IMR-90 (cell line): ENCODE results near the gene PAGE2B. TPM values are rescaled to one million over a fixed set of nuclear protein-coding genes. Genes with fewer than 3 reads are reported as not detected.

Experiments
- ATAC-seq: fragments of 200-7000 bp; cut with Tn5 transposase; 2 replicates; pipeline ENCODE4 v1.9.1; 2020; ENCODE audit warnings: low read depth, mild to moderate bottlenecking, moderate library complexity
- BruUV-seq: library from RNA; stranded (reverse); fragments of 400-500 nt; replicated peaks from 2 replicates; lab custom pipeline; 2021; lab: Mats Ljungman, UMichigan
- CTCF ChIA-PET: fragments of 300-600 bp; formaldehyde crosslinking; extraction: SDS; loops from one replicate; lab custom pipeline; 2021; ENCODE audit warnings: antibody characterized with exemption; lab: Yijun Ruan, JAX
- POLR2A ChIA-PET: fragments of 300-600 bp; sonication (Branson Sonifier 250); formaldehyde crosslinking; loops from one replicate; lab custom pipeline; 2022; ENCODE audit warnings: antibody characterized with exemption; ENCODE audit not compliant: unreplicated experiment; lab: Charles Lee
- DNase-seq: peaks from one replicate; pipeline ENCODE4 v3.0.0; 2013
- H2AFZ ChIP-seq: replicated peaks from 2 replicates; pipeline ENCODE3; 2013; ENCODE audit warnings: low read length, mild to moderate bottlenecking; ENCODE audit not compliant: poor library complexity
- H2AK5ac ChIP-seq: 2 replicates; pipeline ENCODE4 v1.6.1; 2013; ENCODE audit warnings: low read depth, low read length, inconsistent platforms
- H2AK9ac ChIP-seq: replicated peaks from 2 replicates; pipeline ENCODE3; 2013; ENCODE audit warnings: mild to moderate bottlenecking, low read depth, low read length, moderate library complexity; ENCODE audit not compliant: poor library complexity
- H2BK120ac ChIP-seq: 2 replicates; pipeline ENCODE4 v1.6.1; 2013; ENCODE audit warnings: low read depth, low read length, inconsistent platforms
- H2BK15ac ChIP-seq: 3 replicates; pipeline ENCODE4 v1.6.1; 2013; ENCODE audit warnings: low read depth, low read length, inconsistent platforms
- H2BK20ac ChIP-seq: 2 replicates; pipeline ENCODE4 v1.6.1; 2013; ENCODE audit warnings: low read depth, mild to moderate bottlenecking, inconsistent platforms, low read length, moderate library complexity
- H2BK5ac ChIP-seq: 2 replicates; pipeline ENCODE4 v1.6.1; 2013; ENCODE audit warnings: mild to moderate bottlenecking, low read depth, low read length, inconsistent platforms; ENCODE audit not compliant: poor library complexity, severe bottlenecking
- H3K14ac ChIP-seq: replicated peaks from 2 replicates; pipeline ENCODE4 v1.6.1; 2013; ENCODE audit warnings: low read depth, low read length, inconsistent platforms
- H3K18ac ChIP-seq: 2 replicates; pipeline ENCODE4 v1.6.1; 2013; ENCODE audit warnings: low read depth, low read length, control low read depth
- H3K23ac ChIP-seq: 2 replicates; pipeline ENCODE4 v1.6.1; 2013; ENCODE audit warnings: low read depth, low read length, inconsistent platforms
- H3K27ac ChIP-seq: 2 replicates; pipeline ENCODE4 v1.5.1; 2013; ENCODE audit warnings: mild to moderate bottlenecking, control low read depth, low read length; ENCODE audit not compliant: insufficient read depth
- H3K27me3 ChIP-seq: 2 replicates; pipeline ENCODE4 v1.6.1; 2013; ENCODE audit warnings: low read length; ENCODE audit not compliant: control insufficient read depth, insufficient read depth
- H3K36me3 ChIP-seq: 2 replicates; pipeline ENCODE4 v1.6.1; 2013; ENCODE audit warnings: low read length, mixed read lengths; ENCODE audit not compliant: control insufficient read depth, insufficient read depth
- H3K4ac ChIP-seq: 2 replicates; pipeline ENCODE4 v1.6.1; 2013; ENCODE audit warnings: low read depth, low read length, inconsistent platforms
- H3K4me1 ChIP-seq: 2 replicates; pipeline ENCODE4 v1.6.1; 2013; ENCODE audit warnings: low read length, mixed read lengths; ENCODE audit not compliant: control insufficient read depth, insufficient read depth
- H3K4me2 ChIP-seq: 2 replicates; pipeline ENCODE4 v1.6.1; 2013; ENCODE audit warnings: low read depth, mild to moderate bottlenecking, control low read depth, low read length, moderate library complexity
- H3K4me3 ChIP-seq: 2 replicates; pipeline ENCODE4 v1.5.1; 2013; ENCODE audit warnings: low read depth, mild to moderate bottlenecking, control low read depth, low read length, moderate library complexity; ENCODE audit not compliant: insufficient read depth
- H3K56ac ChIP-seq: 2 replicates; pipeline ENCODE4 v1.6.1; 2013; ENCODE audit warnings: low read length, inconsistent platforms; ENCODE audit not compliant: insufficient read depth; ENCODE audit errors: extremely low read depth
- H3K79me1 ChIP-seq, 2 experiments: 2 replicates each; pipeline ENCODE4 v1.6.1; 2013; ENCODE audit warnings: low read length in 2 of 2, inconsistent platforms in 1 of 2, low read depth in 1 of 2
- H3K9ac ChIP-seq: 2 replicates; pipeline ENCODE4 v1.6.1; 2013; ENCODE audit warnings: low read depth, low read length, control low read depth
- H3K9me1 ChIP-seq: 2 replicates; pipeline ENCODE4 v1.6.1; 2013; ENCODE audit warnings: low read length, inconsistent platforms; ENCODE audit not compliant: insufficient read depth
- H3K9me3 ChIP-seq: 2 replicates; pipeline ENCODE4 v1.6.1; 2013; ENCODE audit warnings: low read length; ENCODE audit not compliant: control insufficient read depth, insufficient read depth
- H4K20me1 ChIP-seq: 2 replicates; pipeline ENCODE4 v1.6.1; 2013; ENCODE audit warnings: low read length, inconsistent platforms; ENCODE audit not compliant: insufficient read depth
- H4K5ac ChIP-seq: 2 replicates; pipeline ENCODE4 v1.6.1; 2013; ENCODE audit warnings: mild to moderate bottlenecking, low read depth, low read length, control low read depth
- H4K8ac ChIP-seq, 2 experiments: 2 replicates each; pipeline ENCODE4 v1.6.1; 2013; ENCODE audit warnings: low read depth in 2 of 2, low read length in 2 of 2, control low read depth in 1 of 2, inconsistent platforms in 1 of 2
- H4K91ac ChIP-seq: 2 replicates; pipeline ENCODE4 v1.6.1; 2013; ENCODE audit warnings: low read depth, low read length, inconsistent platforms; ENCODE audit not compliant: insufficient read depth
- BHLHE40 ChIP-seq: fragments of 150-350 bp; IDR thresholded peaks from 2 replicates; pipeline ENCODE4 v1.6.1; 2016; ENCODE audit warnings: mild to moderate bottlenecking, low read depth, low read length
- CEBPB ChIP-seq: IDR thresholded peaks from 2 replicates; pipeline ENCODE4 v1.6.1; 2012; ENCODE audit warnings: low read depth, low read length, improper control_type of control experiment
- CHD1 ChIP-seq: IDR thresholded peaks from 2 replicates; pipeline ENCODE4 v1.6.1; 2012; ENCODE audit warnings: low read depth, low read length, improper control_type of control experiment
- CTCF ChIP-seq: conservative IDR thresholded peaks from 2 replicates; pipeline ENCODE4 v1.5.1; 2012; ENCODE audit warnings: mild to moderate bottlenecking, low read depth, low read length, improper control_type of control experiment
- ELK1 ChIP-seq: fragments of 150-350 bp; IDR thresholded peaks from 2 replicates; pipeline ENCODE4 v1.6.1; 2016; ENCODE audit warnings: low read depth, mild to moderate bottlenecking, low read length, moderate library complexity, borderline replicate concordance
- FOS ChIP-seq: fragments of 150-350 bp; IDR thresholded peaks from 2 replicates; pipeline ENCODE4 v1.6.1; 2016; ENCODE audit warnings: low read depth, low read length
- MAFK ChIP-seq: IDR thresholded peaks from 2 replicates; pipeline ENCODE4 v1.6.1; 2012; ENCODE audit warnings: low read depth, low read length, improper control_type of control experiment
- MAZ ChIP-seq: IDR thresholded peaks from 2 replicates; pipeline ENCODE4 v1.6.1; 2012; ENCODE audit warnings: low read depth, mild to moderate bottlenecking, low read length, improper control_type of control experiment, moderate library complexity, borderline replicate concordance
- MXI1 ChIP-seq: IDR thresholded peaks from 2 replicates; pipeline ENCODE4 v1.6.1; 2012; ENCODE audit warnings: low read depth, mild to moderate bottlenecking, low read length, moderate library complexity, borderline replicate concordance
- NFE2L2 ChIP-seq: fragments of 150-350 bp; IDR thresholded peaks from 2 replicates; pipeline ENCODE4 v1.6.1; 2016; ENCODE audit warnings: low read depth, mild to moderate bottlenecking, low read length
- POLR2A ChIP-seq: IDR thresholded peaks from 2 replicates; pipeline ENCODE4 v1.6.1; 2012; ENCODE audit warnings: mild to moderate bottlenecking, low read depth, low read length
- RAD21 ChIP-seq: IDR thresholded peaks from 2 replicates; pipeline ENCODE4 v1.6.1; 2012; ENCODE audit warnings: low read length, improper control_type of control experiment
- RCOR1 ChIP-seq: IDR thresholded peaks from 2 replicates; pipeline ENCODE4 v1.6.1; 2012; ENCODE audit warnings: mild to moderate bottlenecking, low read length, improper control_type of control experiment; ENCODE audit not compliant: insufficient replicate concordance
- RFX5 ChIP-seq: IDR thresholded peaks from 2 replicates; pipeline ENCODE4 v1.8.0; 2012; ENCODE audit warnings: low read depth, mild to moderate bottlenecking, low read length, moderate library complexity
- SMC3 ChIP-seq: fragments of 150-350 bp; IDR thresholded peaks from 2 replicates; pipeline ENCODE4 v1.6.1; 2016; ENCODE audit warnings: low read depth, mild to moderate bottlenecking, antibody characterized with exemption, low read length, moderate library complexity
- USF2 ChIP-seq: fragments of 150-350 bp; IDR thresholded peaks from 2 replicates; pipeline ENCODE4 v1.6.1; 2017; ENCODE audit warnings: mild to moderate bottlenecking, antibody characterized with exemption, low read length, low read depth
- WGBS, 2 experiments: methylation state at CpG; one replicate each; pipeline versions ENCODE4 v1.1.5 to v1.1.7; 2013; ENCODE audit warnings: missing lambda C conversion rate in 2 of 2; ENCODE audit not compliant: insufficient read length in 1 of 2; ENCODE audit errors: extremely low coverage in 2 of 2; 5-methylcytosine and 5-hydroxymethylcytosine counted together
- dilution Hi-C: fragments of 300-500 bp; cut with HindIII; formaldehyde crosslinking; loops from one replicate; pipeline ENCODE4 v1.14.3; 2018; ENCODE audit warnings: low sequenced_read_pairs; ENCODE audit not compliant: unreplicated experiment
- in situ Hi-C: fragments of 300-500 bp; cut with MboI; formaldehyde crosslinking; loops from 3 replicates; pipeline ENCODE4 v1.14.3; 2019; ENCODE audit warnings: low sequenced_read_pairs, inconsistent platforms, mixed read lengths
- intact Hi-C: fragments of 100-400 bp; cut with micrococcal nuclease; formaldehyde crosslinking; loops from 2 replicates; pipeline ENCODE4 v1.10.0; 2022
- polyA plus RNA-seq, 3 experiments: library from polyadenylated mRNA; depleted of rRNA; stranded (reverse); fragments of >200 nt; gene quantifications; 2 replicates each; pipeline ENCODE4 v1.2.3, GENCODE V29; 2012; ENCODE audit warnings: low replicate concordance in 1 of 3
- total RNA-seq: library from RNA; depleted of rRNA; stranded (reverse); fragments of >200 nt; gene quantifications from 2 replicates; pipeline ENCODE4 v1.2.3, GENCODE V29; 2012

The PAGE2B gene
- total and polyA plus RNA-seq, 2 of the 4 experiments (the other 2 are of a cell fraction), result not detected

- no peak overlapping the region for H3K4me3 ChIP-seq
- no peak overlapping the region for H2BK20ac ChIP-seq
- no peak overlapping the region for H2AK9ac ChIP-seq
- H3K9me1 ChIP-seq, result no peaks in the 10 kb centered on the region
- no peaks in the 10 kb centered on the region for H3K9me3 ChIP-seq
- H3K14ac ChIP-seq, result no peak overlapping the region
- no peak overlapping the region for H3K27ac ChIP-seq
- H3K4ac ChIP-seq, result no peak overlapping the region
- TF ChIP-seq RCOR1 (no peak), RFX5 (no peak), SMC3 (no peak), MAZ (no peak), POLR2A (no peak), FOS (no peak), NFE2L2 (no peak), CHD1 (no peak), USF2 (no peak), RAD21 (no peak), BHLHE40 (no peak), CTCF (no peak), MXI1 (no peak), ELK1 (no peak), MAFK (no peak), CEBPB (no peak)
- 57% methylated on average over 1 of the region's 2 CpGs; no CpG with 5 or more reads in 1 of the 2 experiments for WGBS, 2 experiments
- intact Hi-C loops, result no loop called here
- DNase-seq (no peak), ATAC-seq (no peak)
- no peak overlapping the region for H3K4me2 ChIP-seq
- H3K9ac ChIP-seq, result no peak overlapping the region
- H3K18ac ChIP-seq, result no peak overlapping the region
- H3K36me3 ChIP-seq, result no peaks in the 10 kb centered on the region
- dilution Hi-C loops, result no loop called here
- no TSS peak for BruUV-seq
- H4K8ac ChIP-seq, result no peak overlapping the region
- no peak overlapping the region for H3K23ac ChIP-seq
- H2BK15ac ChIP-seq, result no peak overlapping the region
- H2BK5ac ChIP-seq, result no peak overlapping the region
- H2AK5ac ChIP-seq, result no peak overlapping the region
- in situ Hi-C loops, result no loop called here
- H4K5ac ChIP-seq, result no peak overlapping the region
- no peaks in the 10 kb centered on the region for H3K79me1 ChIP-seq
- peaks cover 6% of the 10 kb centered on the region; the same call in 1 of the 2 replicates for H3K27me3 ChIP-seq
- ChIA-PET CTCF (no interaction called here), POLR2A (no interaction called here)
- no peaks in the 10 kb centered on the region for H3K4me1 ChIP-seq
- H4K91ac ChIP-seq, result no peak overlapping the region
- no peak overlapping the region for H2AFZ ChIP-seq
- H2BK120ac ChIP-seq, result no peak overlapping the region
- H4K20me1 ChIP-seq, result no peaks in the 10 kb centered on the region
- no peak overlapping the region for H3K56ac ChIP-seq
These were observed 23.9 kb downstream of the PAGE2B start for GRCh38 chrX:55098691-55099090.
